Activated gamma-delta T cell (primary cell): ENCODE measurements around the gene RPS27A.
"Not testable (repeated sequence)": the region's sequence is repeated elsewhere in the genome, so short reads cannot be mapped to it uniquely, and the experiment has no call there.

Experiments
- DNase-seq: peaks from one replicate; lab custom pipeline; 2025; lab: John Stamatoyannopoulos, UW

The RPS27A gene

DNA sequence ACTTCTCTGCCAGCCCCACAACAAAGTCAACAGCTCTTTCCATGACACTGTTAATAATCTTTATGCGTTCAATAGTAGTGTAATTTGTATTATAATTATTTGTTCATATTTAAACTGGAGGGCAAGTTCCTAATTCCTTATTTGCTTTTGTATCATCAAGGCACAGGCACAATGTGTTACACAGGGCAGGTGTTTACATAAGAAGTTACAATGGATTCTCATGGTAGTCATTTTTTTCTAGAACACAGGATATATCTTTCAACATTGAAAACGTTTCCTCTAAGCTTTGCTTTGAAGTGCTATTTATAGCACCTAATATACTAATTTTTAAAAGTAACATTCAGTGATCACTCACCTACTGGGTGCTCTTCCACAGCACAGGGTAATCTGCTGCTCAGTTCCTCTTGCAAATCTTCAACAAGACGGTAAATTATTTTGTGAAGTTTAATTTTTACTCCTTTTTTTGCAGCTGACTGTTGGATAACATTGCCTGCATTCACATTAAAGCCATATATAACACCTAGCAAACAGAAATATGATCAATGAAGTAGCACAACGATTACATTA, 7.3 kb downstream of the RPS27A start:
- no peak for DNase-seq

DNA sequence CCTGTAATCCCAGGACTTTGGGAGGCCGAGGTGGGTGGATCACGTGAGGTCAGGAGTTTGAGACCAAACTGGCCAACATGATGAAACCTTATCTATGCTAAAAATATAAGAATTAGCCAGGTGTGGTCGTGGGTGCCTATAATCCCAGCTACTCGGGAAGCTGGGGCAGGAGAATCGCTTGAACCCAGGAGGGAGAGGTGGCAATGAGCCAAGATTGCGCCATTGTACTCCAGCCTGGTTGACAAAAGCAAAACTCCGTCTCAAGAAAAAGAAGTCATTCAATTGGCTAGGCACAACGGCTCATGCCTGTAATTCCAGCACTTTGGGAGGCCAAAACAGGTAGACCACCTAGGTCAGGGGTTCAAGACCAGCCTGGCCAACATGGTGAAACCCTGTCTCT, 9.1 kb downstream of the RPS27A start:
- not testable (repeated sequence) for DNase-seq

DNA sequence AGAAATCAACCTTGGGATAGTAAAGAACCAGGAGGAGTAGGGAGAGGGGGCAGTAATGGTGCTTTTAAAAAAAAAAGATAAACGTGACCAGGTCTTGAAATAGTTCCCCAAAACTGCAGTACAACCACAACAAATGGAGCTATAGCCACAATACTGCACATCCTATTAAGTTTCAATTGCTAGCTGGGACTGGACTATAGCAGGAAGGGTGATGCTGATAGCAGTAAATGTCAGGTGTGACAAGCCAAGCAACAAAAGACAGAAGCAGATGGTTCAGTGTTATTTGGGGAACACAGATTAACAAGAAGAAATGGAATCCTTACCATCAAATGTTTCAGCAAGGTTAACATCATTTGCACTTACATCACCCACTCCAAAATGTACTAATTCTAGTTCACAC, 10.1 kb downstream of the RPS27A start:
- DNase-seq = no peak

DNA sequence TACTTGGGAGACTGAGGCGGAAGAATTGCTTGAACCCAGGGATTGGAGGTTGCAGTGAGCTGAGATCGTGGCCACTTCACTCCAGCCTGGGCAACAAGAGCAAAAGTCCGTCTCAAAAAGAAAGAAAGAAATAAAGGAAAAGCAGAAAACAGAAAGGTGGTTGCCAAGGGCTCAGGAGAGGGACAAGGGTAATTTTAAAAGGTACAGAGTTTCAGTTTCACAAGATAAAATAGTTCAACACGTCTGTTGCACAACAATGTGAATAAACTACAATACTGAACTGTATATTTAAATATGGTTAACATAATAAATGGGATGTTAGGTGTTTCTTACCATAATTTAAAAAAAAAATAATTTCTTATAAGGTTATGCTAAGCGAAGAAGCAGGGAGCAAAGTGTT, 12.9 kb downstream of the RPS27A start:
- DNase-seq = no peak

DNA sequence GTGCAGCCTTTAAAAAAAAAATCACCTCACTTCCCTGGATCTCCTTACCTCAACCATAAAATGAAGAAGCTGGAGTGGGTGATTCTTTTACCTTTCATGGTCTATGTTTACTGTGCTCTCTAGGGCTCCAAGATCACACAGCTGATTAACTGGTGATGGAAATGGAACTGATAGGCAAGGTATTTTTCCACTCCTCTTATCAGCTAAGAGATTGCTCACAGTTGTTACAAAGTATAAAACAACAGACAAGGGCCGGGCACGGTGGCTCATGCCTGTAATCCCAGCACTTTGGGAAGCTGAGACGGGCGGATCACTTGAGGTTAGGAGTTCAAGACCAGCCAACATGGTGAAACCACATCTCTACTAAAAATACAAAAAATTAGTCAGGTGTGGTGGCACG, 14.5 kb downstream of the RPS27A start:
- DNase-seq = no peak

DNA sequence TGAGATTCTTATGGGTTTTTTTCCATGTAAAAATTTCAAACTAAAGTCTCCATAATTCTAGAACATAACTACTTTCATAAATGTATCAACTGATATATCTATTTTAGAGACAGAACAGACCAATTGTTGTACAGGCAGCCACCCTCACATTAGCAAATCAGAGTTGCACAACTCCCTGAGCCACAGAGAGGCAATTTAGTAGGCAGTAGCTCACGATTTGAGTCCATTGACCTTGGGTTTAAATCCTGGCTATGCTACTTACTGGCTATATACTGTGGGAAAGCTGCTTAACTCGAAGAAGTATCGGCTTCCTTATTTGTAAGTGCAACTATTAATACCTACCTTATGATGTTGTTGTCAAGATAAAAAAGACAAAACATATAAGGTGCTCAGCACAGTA, 20.3 kb downstream of the RPS27A start:
- DNase-seq = no peak

DNA sequence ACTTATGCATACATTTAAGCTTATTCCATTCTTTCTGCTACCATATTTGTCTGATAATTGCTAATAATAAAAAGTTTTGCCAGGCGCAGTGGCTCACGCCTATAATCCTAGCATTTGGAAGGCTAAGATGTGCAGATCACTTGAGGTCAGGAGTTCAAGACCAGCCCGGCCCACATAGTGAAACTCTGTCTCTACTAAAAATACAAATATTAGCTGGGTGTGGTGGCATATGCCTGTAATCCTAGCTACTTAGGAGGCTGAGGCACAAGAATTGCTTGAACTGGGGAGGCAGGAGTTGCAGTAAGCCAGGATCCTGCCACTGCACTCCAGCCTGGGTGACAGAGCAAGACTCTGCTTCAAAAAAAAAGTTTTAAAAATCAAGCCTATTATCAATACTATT, 27.1 kb downstream of the RPS27A start:
- not testable (repeated sequence) for DNase-seq

DNA sequence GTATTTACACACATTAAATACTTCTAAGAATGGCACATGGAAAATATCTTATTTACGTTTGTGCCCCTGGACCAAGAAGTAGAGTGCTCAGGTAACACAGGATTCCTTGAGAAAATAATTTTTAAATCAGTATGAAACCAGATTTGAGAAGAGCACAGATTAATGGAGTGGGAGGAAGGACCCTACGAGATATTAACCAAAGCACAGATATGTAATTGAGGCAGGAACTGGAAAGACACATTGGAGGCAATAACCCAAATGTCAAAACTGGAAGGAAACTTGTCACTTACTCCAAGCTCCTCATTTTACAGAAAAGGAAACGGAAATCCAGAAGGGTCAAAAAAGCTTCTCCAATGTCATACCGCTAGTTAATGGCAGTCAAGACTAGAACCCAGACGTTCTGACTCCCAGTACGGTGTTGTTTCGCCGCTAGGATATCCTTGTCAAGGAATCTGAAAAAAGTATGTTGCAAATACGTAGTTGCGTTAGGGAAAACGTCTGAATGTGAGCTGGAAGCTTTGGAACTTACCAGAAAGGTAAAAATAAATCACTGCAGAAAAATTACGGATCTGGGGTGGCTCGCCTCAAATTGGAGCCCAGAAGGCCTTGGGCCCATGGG, 35.9 kb downstream of the RPS27A start:
- no peak for DNase-seq

DNA sequence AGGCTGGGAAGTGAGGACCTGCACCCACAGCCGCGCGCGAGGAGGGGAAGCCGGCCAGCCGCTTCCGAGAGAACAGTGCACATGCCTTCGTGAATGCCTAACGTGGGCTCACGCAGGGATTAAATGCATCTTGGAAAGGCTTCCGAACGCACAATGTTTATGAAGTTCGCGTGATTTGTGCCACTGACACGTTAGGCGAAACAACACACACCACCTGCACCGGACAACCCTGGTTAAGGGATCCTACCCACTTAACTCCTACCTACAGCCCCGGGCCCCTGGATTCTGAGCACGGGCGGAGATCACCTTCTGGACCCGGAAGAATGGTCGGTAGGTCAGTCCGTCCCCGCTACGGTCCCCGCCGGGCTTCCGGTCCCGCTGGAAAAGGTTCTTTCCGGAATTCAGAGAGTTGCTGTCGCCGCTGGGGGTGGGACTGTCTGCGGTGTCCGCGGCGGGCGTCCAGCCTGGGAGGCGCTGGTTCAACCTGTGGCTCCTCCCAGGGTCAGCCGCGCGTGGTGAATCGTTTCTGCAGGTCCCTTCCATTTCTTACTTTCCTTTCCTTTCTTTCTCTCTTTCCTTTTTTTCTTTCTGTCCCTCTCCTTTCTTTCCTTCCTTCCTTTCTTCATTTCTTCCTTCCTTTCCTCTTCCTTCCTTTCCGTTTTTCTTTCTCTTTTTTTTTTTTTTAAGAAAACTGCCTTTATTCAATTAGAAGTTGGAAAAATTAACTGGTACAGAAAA, 36.6 kb downstream of the RPS27A start, which contains the start of gene MTIF2:
MTIF2 (minus strand) TSS at position 325 of the 738 bp plus-strand sequence. CDS start 5,373 bp downstream, outside the sequence.
- peak; percentile 82 for DNase-seq

DNA sequence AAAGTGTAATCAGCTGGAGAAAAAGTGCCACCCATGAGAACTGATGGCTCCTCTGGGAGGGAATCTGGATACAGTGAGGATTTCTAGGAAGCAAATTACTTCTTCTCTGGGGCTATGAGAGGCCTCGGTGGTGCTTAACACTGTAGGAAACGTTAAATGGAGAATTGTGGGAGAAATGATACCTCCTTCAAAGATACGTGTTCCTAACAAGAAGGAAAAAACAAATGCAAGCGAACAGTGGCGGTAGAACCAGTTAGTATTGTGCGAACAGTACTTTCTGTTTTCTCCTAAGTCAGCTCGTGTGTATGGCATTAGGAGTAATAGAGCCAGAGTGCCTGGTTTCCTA, 37.1 kb downstream of the RPS27A start:
- DNase-seq = no peak

DNA sequence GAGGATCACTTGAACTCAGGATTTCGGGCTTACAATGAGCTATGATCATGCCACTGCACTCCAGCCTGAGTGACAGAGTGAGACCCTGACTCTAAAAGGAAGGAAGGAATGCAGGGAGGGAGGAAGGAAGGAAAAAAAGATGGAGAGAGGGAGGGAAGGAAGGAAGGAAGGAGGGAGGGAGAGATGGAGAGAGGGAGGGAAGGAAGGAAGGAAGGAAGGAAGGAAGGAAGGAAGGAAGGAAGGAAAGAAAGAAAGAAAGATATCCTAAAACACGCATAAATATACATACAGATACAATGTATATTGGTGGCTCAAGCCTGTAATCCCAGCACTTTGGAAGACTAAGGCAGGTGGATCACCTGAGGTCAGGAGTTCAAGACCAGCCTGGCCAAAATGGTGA, 41.9 kb downstream of the RPS27A start:
- not testable (repeated sequence) for DNase-seq

DNA sequence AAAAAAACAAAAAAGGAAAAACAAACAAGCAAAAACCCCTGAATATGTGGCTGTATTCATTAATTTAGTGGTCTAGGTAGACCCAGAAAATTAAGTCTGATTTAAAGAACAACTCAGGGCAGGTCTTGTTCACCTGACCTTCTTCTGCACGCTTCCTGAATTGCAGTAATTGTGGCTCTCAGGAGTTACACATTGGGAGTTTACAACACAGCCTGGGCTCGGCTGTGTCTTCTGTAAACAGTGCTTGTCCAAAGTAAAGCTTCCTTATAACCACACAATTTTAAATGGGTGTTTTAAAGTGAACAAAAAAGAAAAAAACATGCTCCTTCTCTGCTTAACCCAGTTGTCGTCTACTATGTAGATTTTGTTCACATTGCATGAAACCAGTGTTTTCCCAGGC, 44.8 kb downstream of the RPS27A start:
- no peak for DNase-seq

DNA sequence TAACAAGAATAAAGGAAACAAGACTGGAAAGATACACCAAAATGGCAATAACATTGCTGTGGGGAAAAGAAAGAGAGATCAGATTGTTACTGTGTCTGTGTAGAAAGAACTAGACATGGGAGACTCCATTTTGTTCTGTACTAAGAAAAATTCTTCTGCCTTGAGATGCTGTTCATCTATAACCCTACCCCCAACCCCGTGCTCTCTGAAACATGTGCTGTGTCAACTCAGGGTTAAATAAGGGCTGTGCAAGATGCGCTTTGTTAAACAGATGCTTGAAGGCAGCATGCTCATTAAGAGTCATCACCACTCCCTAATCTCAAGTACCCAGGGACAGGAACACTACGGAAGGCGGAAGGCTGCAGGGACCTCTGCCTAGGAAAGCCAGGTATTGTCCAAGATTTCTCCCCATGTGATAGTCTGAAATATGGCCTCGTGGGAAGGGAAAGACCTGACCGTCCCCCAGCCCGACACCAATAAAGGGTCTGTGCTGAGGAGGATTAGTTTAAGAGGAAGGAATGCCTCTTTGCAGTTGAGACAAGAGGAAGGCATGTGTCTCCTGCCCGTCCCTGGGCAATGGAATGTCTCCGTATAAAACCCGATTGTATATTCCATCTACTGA, 46.8 kb downstream of the RPS27A start:
- not testable (repeated sequence) for DNase-seq

DNA sequence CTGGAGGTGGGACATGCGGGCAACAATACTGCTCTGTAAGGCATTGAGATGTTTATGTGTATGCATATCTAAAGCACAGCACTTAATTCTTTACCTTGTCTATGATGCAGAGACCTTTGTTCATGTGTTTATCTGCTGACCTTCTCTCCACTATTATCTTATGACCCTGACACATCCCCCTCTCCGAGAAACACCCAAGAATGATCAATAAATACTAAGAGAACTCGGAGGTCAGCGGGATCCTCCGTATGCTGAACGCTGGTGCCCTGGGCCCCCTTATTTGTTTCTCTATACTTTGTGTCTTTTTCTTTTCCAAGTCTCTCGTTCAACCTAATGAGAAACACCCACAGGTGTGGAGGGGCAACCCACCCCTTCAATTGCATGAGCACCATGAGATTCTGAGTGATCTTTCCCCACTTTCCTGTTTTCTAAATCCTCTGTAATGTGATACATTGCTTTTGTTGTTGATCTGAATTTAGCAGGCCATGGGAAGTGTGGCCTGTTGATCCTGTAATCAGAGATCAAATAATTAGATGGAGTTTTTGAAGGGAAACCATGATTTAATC, 47.5 kb downstream of the RPS27A start:
- DNase-seq = not testable (repeated sequence)

DNA sequence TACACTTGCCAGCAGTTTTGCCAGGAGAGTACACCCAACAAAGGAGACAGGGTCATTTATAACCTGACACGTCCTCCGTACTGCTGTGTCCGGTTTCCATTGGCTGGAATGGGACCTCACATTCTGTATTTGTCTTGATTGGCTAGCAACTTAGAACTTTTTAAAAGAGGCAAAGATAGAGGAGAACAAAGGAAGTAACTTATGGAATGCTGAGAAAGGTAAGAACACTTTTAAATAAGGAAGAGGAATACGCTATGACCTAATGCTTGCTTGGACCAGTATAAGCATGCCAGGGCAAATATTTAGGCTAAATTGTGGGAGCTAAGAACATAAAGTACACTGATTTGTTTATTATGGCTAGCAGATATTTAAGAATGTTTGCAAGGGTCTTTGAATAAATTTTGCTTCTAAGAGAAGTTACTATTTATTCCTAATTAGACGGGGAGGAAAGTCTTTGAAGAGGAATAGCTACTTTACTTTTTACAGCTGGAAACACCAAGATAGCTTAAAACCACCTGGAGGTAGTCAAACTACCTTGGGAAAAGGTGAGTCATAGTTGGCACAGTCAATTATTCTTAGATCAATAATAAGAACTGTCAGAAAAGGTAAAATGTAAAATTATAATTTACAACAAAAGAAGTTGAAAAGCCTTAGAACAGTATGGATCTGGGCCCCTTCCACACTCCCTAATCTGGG, 48.5 kb downstream of the RPS27A start:
- DNase-seq = not testable (repeated sequence)

DNA sequence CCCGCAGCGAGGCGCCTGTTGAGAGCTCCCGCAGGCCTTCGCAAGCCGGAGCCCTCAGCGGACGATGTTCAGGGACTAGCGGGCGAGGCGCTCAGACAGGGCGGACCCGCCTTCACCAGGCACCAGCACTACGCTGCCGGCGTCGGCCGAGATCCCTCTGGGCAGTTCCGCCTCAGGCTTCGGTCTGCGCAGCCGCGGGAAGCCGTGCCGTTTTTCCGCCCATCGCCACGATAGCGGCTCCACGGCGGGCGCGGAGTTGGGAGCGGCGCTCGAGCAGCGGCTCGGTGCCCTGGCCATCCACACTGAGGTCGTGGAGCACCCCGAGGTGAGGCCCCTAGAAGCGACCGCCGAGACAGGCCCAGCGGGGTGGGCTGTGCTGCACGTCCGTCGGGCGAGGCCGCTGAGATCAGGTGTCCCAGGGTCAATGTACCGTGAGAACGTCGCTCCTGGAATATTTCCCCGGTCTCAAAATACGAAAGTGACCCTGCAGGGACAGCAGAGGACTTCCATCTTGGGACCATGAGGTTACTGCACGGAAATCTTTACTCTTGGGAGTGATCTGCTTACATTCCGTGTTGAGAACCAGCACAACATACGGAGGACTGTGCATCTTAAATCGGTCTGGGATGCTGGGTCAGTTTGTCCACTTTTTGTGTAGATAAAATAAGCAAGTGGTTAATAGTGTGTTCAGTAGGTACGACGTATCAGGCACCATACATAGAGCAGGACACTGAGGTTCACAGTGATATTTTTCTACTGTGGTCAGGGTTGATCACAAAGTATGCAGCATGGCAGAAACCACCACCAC, 49.8 kb downstream of the RPS27A start:
- DNase-seq = peak; percentile 80

DNA sequence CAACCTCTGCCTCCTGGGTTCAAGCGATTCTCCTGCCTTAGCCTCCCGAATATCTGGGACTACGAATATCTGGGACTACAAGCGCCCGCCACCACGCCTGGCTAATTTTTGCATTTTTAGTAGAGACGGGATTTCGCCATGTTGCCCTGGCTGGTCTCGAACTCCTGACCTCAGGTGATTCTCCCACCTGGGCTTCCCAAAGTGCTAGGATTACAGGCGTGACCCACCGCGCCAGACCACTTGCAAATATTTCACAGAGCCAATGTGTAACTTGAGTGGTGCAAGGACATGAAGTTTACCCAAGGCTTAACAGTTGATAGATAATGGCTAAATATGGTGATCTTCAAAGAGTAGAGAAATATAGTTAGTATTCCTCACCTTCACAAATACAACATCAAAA, 50.6 kb downstream of the RPS27A start:
- DNase-seq = no peak
